ENCODE results near the gene NRG2. TPM values are rescaled to one million over a fixed set of nuclear protein-coding genes. Genes with fewer than 3 reads are reported as not detected.

The NRG2 gene
- total and polyA plus RNA-seq, 5 donors from 2014 or later: not detected

DNA sequence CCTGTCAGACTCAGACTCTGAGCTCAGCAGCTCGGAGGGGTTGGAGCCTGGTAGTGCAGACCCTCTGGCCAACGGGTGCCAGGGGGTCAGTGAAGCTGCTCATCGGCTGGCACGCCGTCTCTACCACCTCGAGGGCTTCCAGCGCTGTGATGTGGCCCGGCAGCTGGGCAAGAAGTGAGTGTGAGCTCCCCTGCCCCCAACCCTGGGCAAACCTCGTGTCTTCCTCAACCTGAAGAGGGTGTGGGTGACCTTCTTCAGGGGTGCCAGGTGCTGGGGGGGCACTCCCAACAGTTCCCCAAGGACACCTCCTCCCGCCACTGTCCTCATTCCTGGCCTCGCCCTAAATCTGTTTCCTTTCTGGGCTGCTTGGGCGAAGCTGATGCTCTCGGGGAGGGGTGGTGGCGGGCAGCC, 228.9 kb downstream of the NRG2 start:
- Histone ChIP-seq H3K27me3 (ENCODE audit: control insufficient read depth, insufficient read depth, low read length) (no peaks in the 10 kb centered on the region), H3K4me1 (ENCODE audit: control insufficient read depth, insufficient read depth, low read length, poor library complexity, severe bottlenecking) (no peaks in the 10 kb centered on the region), H3K36me3 (ENCODE audit: control insufficient read depth, insufficient read depth, low read length) (no peaks in the 10 kb centered on the region), H3K9me3 (ENCODE audit: control insufficient read depth in 2 of 2, low read length in 2 of 2) (peaks cover 0 to 2% of the 10 kb centered on the region in 2 experiments), H3K27ac (ENCODE audit: insufficient read depth, low read length, poor library complexity, severe bottlenecking) (no peak overlapping the region), H3K4me3 (ENCODE audit: low read depth, low read length) (no peak overlapping the region)
- DNase-seq: no peak
- no peak for ATAC-seq (ENCODE audit: low read depth in 2 of 2)
- Mint-ChIP-seq H3K27ac (no peak overlapping the region), H3K27me3 (peaks cover 14% of the 10 kb centered on the region), H3K4me1 (no peaks in the 10 kb centered on the region), H3K36me3 (no peaks in the 10 kb centered on the region), H3K4me3 (no peak overlapping the region), H3K9me3 (peaks cover 0 to 8% (median 1%) of the 10 kb centered on the region in 7 donors)

DNA sequence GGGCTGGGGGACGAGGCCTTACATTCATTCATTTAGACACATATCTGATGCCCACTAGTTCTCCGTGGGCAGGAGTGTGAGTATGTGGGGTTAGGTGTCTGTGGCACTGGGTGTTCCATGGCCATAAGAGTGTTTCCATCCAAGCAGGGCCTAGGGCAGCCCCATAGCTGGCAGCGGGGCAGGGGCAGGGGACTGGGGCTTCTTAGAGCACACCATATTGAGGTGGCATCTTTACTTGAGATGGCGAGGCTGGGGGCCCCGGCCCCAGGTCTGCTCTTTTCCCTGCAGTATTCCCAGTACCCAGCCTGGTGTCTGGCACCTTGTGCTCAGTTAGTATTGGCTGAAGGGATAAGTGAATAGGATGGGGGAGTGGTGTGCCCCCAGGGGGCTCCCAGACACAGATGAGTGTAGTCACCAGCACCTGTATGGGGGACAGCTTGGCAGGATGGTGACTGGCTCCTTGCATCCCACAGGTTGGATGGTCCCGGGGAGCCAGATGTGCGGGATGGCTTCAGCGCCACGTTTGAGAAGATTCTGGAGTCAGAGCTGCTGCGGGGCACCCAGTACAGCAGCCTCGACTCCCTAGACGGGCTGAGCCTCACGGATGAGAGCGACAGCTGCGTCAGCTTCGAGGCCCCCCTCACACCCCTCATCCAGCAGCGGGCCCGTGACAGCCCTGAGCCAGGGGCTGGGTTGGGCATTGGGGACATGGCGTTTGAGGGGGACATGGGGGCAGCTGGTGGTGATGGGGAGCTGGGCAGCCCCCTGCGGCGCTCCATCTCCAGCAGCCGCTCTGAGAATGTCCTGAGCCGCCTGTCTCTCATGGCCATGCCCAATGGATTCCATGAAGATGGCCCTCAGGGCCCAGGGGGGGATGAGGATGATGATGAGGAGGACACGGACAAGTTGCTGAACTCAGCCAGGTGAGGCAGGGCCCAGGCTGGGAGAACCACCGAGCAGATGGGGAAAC, 230.0 kb downstream of the NRG2 start:
- Histone ChIP-seq H3K27ac (ENCODE audit: insufficient read depth, low read length, poor library complexity, severe bottlenecking) (no peak overlapping the region), H3K27me3 (ENCODE audit: control insufficient read depth, insufficient read depth, low read length) (no peaks in the 10 kb centered on the region)
- DNase-seq: no peak

GRCh38 chr5:139812323-139812722, 230.8 kb downstream of the NRG2 start:
- Mint-ChIP-seq H3K36me3 (no peaks in the 10 kb centered on the region), H3K4me1 (no peaks in the 10 kb centered on the region), H3K27me3 (peaks cover 18% of the 10 kb centered on the region), H3K4me3 (no peak overlapping the region), H3K27ac (no peak overlapping the region), H3K9me3 (peaks cover 0 to 3% (median 0%) of the 10 kb centered on the region in 7 donors)
- Histone ChIP-seq H3K36me3 (ENCODE audit: control insufficient read depth, insufficient read depth, low read length) (no peaks in the 10 kb centered on the region), H3K4me1 (ENCODE audit: control insufficient read depth, insufficient read depth, low read length, poor library complexity, severe bottlenecking) (no peaks in the 10 kb centered on the region), H3K4me3 (ENCODE audit: low read depth, low read length) (no peak overlapping the region), H3K9me3 (ENCODE audit: control insufficient read depth in 2 of 2, low read length in 2 of 2) (no peaks in the 10 kb centered on the region), H3K27me3 (ENCODE audit: control insufficient read depth, insufficient read depth, low read length) (no peaks in the 10 kb centered on the region), H3K27ac (ENCODE audit: insufficient read depth, low read length, poor library complexity, severe bottlenecking) (no peak overlapping the region)
- DNase-seq: no peak
- ATAC-seq (ENCODE audit: low read depth in 2 of 2): no peak

More for the DNA sequence above, 230.0 kb downstream of the NRG2 start:
- Histone ChIP-seq H3K4me3 (ENCODE audit: low read depth, low read length) (no peak overlapping the region), H3K9me3 (ENCODE audit: control insufficient read depth in 2 of 2, low read length in 2 of 2) (no peaks in the 10 kb centered on the region), H3K4me1 (ENCODE audit: control insufficient read depth, insufficient read depth, low read length, poor library complexity, severe bottlenecking) (no peaks in the 10 kb centered on the region), H3K36me3 (ENCODE audit: control insufficient read depth, insufficient read depth, low read length) (no peaks in the 10 kb centered on the region)
- no peaks in the 10 kb centered on the region for H3K4me1 Mint-ChIP-seq
- peaks cover 14% of the 10 kb centered on the region for H3K27me3 Mint-ChIP-seq
- ATAC-seq (ENCODE audit: low read depth in 2 of 2): no peak
- H3K9me3 Mint-ChIP-seq: peaks cover 0 to 3% (median 0%) of the 10 kb centered on the region in 7 donors
- H3K4me3 Mint-ChIP-seq: no peak overlapping the region
- no peaks in the 10 kb centered on the region for H3K36me3 Mint-ChIP-seq
- H3K27ac Mint-ChIP-seq: no peak overlapping the region

DNA sequence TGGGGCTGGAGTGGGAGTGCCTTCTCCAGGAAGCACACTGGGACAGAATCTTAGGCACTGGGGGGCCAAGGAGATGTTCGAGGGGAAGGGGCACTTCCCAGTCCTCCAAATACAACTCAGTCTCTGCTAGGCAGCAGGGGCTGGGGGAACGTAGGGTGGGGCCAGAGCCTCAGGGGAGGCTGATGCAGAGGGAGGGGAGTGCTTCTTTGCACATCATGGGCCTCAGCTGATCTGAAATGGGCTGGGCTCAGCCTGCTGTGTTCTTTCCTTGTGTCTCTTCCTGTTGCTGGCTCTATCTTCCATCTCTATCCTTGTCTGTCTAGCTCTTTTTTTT, 231.9 kb downstream of the NRG2 start:
- Histone ChIP-seq H3K4me3 (ENCODE audit: low read depth, low read length) (no peak overlapping the region), H3K27ac (ENCODE audit: insufficient read depth, low read length, poor library complexity, severe bottlenecking) (no peak overlapping the region), H3K9me3 (ENCODE audit: control insufficient read depth in 2 of 2, low read length in 2 of 2) (no peaks in the 10 kb centered on the region), H3K36me3 (ENCODE audit: control insufficient read depth, insufficient read depth, low read length) (no peaks in the 10 kb centered on the region), H3K27me3 (ENCODE audit: control insufficient read depth, insufficient read depth, low read length) (no peaks in the 10 kb centered on the region), H3K4me1 (ENCODE audit: control insufficient read depth, insufficient read depth, low read length, poor library complexity, severe bottlenecking) (no peaks in the 10 kb centered on the region)
- Mint-ChIP-seq H3K27ac (no peak overlapping the region), H3K9me3 (peaks cover 0 to 3% (median 0%) of the 10 kb centered on the region in 7 donors), H3K36me3 (no peaks in the 10 kb centered on the region), H3K4me1 (no peaks in the 10 kb centered on the region), H3K4me3 (no peak overlapping the region), H3K27me3 (peaks cover 22% of the 10 kb centered on the region)
- ATAC-seq (ENCODE audit: low read depth in 2 of 2) (no peak), DNase-seq (no peak)

- Mint-ChIP-seq H3K9me3 (peaks cover 0 to 3% (median 0%) of the 10 kb centered on the region in 7 donors), H3K36me3 (no peaks in the 10 kb centered on the region), H3K4me3 (no peak overlapping the region), H3K27me3 (peaks cover 24% of the 10 kb centered on the region), H3K27ac (no peak overlapping the region), H3K4me1 (no peaks in the 10 kb centered on the region)
- ATAC-seq (ENCODE audit: low read depth in 2 of 2) (no peak), DNase-seq (no peak)
- Histone ChIP-seq H3K36me3 (ENCODE audit: control insufficient read depth, insufficient read depth, low read length) (no peaks in the 10 kb centered on the region), H3K9me3 (ENCODE audit: control insufficient read depth in 2 of 2, low read length in 2 of 2) (no peaks in the 10 kb centered on the region), H3K27ac (ENCODE audit: insufficient read depth, low read length, poor library complexity, severe bottlenecking) (no peak overlapping the region), H3K27me3 (ENCODE audit: control insufficient read depth, insufficient read depth, low read length) (no peaks in the 10 kb centered on the region), H3K4me3 (ENCODE audit: low read depth, low read length) (no peak overlapping the region), H3K4me1 (ENCODE audit: control insufficient read depth, insufficient read depth, low read length, poor library complexity, severe bottlenecking) (no peaks in the 10 kb centered on the region)
These were observed 232.5 kb downstream of the NRG2 start for GRCh38 chr5:139810341-139811273.

GRCh38 chr5:139809331-139809810, 233.7 kb downstream of the NRG2 start:
- peaks cover 0 to 2% (median 0%) of the 10 kb centered on the region in 7 donors for H3K9me3 Mint-ChIP-seq
- peaks cover 24% of the 10 kb centered on the region for H3K27me3 Mint-ChIP-seq
- Histone ChIP-seq H3K36me3 (ENCODE audit: control insufficient read depth, insufficient read depth, low read length) (no peaks in the 10 kb centered on the region), H3K4me3 (ENCODE audit: low read depth, low read length) (no peak overlapping the region), H3K9me3 (ENCODE audit: control insufficient read depth in 2 of 2, low read length in 2 of 2) (no peaks in the 10 kb centered on the region), H3K27ac (ENCODE audit: insufficient read depth, low read length, poor library complexity, severe bottlenecking) (no peak overlapping the region), H3K4me1 (ENCODE audit: control insufficient read depth, insufficient read depth, low read length, poor library complexity, severe bottlenecking) (no peaks in the 10 kb centered on the region), H3K27me3 (ENCODE audit: control insufficient read depth, insufficient read depth, low read length) (no peaks in the 10 kb centered on the region)
- H3K36me3 Mint-ChIP-seq: no peaks in the 10 kb centered on the region
- H3K4me1 Mint-ChIP-seq: no peaks in the 10 kb centered on the region
- no peak for DNase-seq
- H3K27ac Mint-ChIP-seq: no peak overlapping the region
- ATAC-seq (ENCODE audit: low read depth in 2 of 2): no peak
- no peak overlapping the region for H3K4me3 Mint-ChIP-seq

- no peak overlapping the region for H3K4me3 Mint-ChIP-seq
- ATAC-seq (ENCODE audit: low read depth in 2 of 2) (no peak), DNase-seq (peak in 1 of 3 donors; percentile 15)
- no peaks in the 10 kb centered on the region for H3K9me3 ChIP-seq (ENCODE audit: control insufficient read depth in 2 of 2, low read length in 2 of 2)
- H3K36me3 ChIP-seq (ENCODE audit: control insufficient read depth, insufficient read depth, low read length): no peaks in the 10 kb centered on the region
- H3K4me1 ChIP-seq (ENCODE audit: control insufficient read depth, insufficient read depth, low read length, poor library complexity, severe bottlenecking): no peaks in the 10 kb centered on the region
- no peak overlapping the region for H3K27ac ChIP-seq (ENCODE audit: insufficient read depth, low read length, poor library complexity, severe bottlenecking)
- no peak overlapping the region for H3K27ac Mint-ChIP-seq
- H3K27me3 ChIP-seq (ENCODE audit: control insufficient read depth, insufficient read depth, low read length): no peaks in the 10 kb centered on the region
- H3K27me3 Mint-ChIP-seq: peaks cover 24% of the 10 kb centered on the region
- H3K4me3 ChIP-seq (ENCODE audit: low read depth, low read length): no peak overlapping the region
- no peaks in the 10 kb centered on the region for H3K36me3 Mint-ChIP-seq
- H3K9me3 Mint-ChIP-seq: peaks cover 0 to 2% (median 0%) of the 10 kb centered on the region in 7 donors
- no peaks in the 10 kb centered on the region for H3K4me1 Mint-ChIP-seq
These were observed 234.4 kb downstream of the NRG2 start for GRCh38 chr5:139808481-139809330.

Measured in CD4-positive, CD25-positive, alpha-beta regulatory T cell (primary cell).